MM.1S (cell line): ENCODE data around the gene PDIA4.
A peak's percentile ranks its signal among the peaks of the same experiment; 100 is the strongest.

Experiments
- DNase-seq: peaks from one replicate; pipeline ENCODE4 v3.0.0-alpha.2; 2015
- H2AFZ ChIP-seq: fragments of 300-600 bp; sonication (generic); 2 replicates; pipeline ENCODE4 v1.6.0; 2016; ENCODE audit warnings: antibody characterized with exemption, low read length
- H3F3A ChIP-seq: fragments of 300-600 bp; sonication (generic); 2 replicates; pipeline ENCODE4 v1.6.1; 2016; ENCODE audit warnings: mild to moderate bottlenecking, antibody characterized with exemption, low read length, moderate library complexity, mixed read lengths; ENCODE audit not compliant: insufficient read depth
- H3K27ac ChIP-seq: fragments of 300-600 bp; sonication (generic); 2 replicates; pipeline ENCODE4 v1.5.1; 2016; ENCODE audit warnings: mild to moderate bottlenecking, low read length
- H3K27me3 ChIP-seq: fragments of 300-600 bp; sonication (generic); replicated peaks from 2 replicates; pipeline ENCODE4 v1.6.0; 2016; ENCODE audit warnings: low read length; ENCODE audit not compliant: insufficient read depth
- H3K36me3 ChIP-seq: fragments of 300-600 bp; sonication (generic); replicated peaks from 2 replicates; pipeline ENCODE4 v1.6.1; 2016; ENCODE audit warnings: mild to moderate bottlenecking, low read length, mixed read lengths; ENCODE audit not compliant: insufficient read depth
- H3K4me1 ChIP-seq: fragments of 300-600 bp; sonication (generic); 2 replicates; pipeline ENCODE4 v1.6.1; 2016; ENCODE audit warnings: low read length, mixed read lengths
- H3K4me2 ChIP-seq: fragments of 300-600 bp; sonication (generic); 2 replicates; pipeline ENCODE4 v1.6.0; 2016; ENCODE audit warnings: low read depth, low read length
- H3K4me3 ChIP-seq: fragments of 300-600 bp; sonication (generic); 2 replicates; pipeline ENCODE4 v1.5.1; 2016; ENCODE audit warnings: low read length, mixed read lengths
- H3K79me2 ChIP-seq: fragments of 300-600 bp; sonication (generic); 2 replicates; pipeline ENCODE4 v1.6.1; 2016; ENCODE audit warnings: mixed run types, low read length, mixed read lengths
- H3K9ac ChIP-seq: fragments of 300-600 bp; sonication (generic); 2 replicates; pipeline ENCODE4 v1.6.1; 2016; ENCODE audit warnings: low read length, mixed read lengths
- H3K9me2 ChIP-seq: fragments of 300-600 bp; sonication (generic); replicated peaks from 2 replicates; pipeline ENCODE4 v1.6.1; 2016; ENCODE audit warnings: mild to moderate bottlenecking, low read length, mixed read lengths; ENCODE audit not compliant: insufficient read depth
- H3K9me3 ChIP-seq: fragments of 300-600 bp; sonication (generic); replicated peaks from 2 replicates; pipeline ENCODE4 v1.6.1; 2016; ENCODE audit warnings: mild to moderate bottlenecking, low read length, mixed read lengths; ENCODE audit not compliant: insufficient read depth
- H4K20me1 ChIP-seq: fragments of 300-600 bp; sonication (generic); 2 replicates; pipeline ENCODE4 v1.6.1; 2016; ENCODE audit warnings: mild to moderate bottlenecking, low read length, moderate library complexity, mixed read lengths; ENCODE audit not compliant: insufficient read depth
- CTCF ChIP-seq: fragments of 300-600 bp; sonication (generic); IDR thresholded peaks from 2 replicates; pipeline ENCODE4 v1.5.1; 2016; ENCODE audit warnings: antibody characterized with exemption, low read length, mixed read lengths
- EZH2 ChIP-seq: fragments of 300-600 bp; sonication (generic); optimal IDR thresholded peaks from 2 replicates; pipeline ENCODE3; 2017; ENCODE audit warnings: low read depth, mild to moderate bottlenecking, antibody characterized with exemption, low read length, mixed read lengths
- EZH2phosphoT487 ChIP-seq: fragments of 300-600 bp; sonication (generic); IDR thresholded peaks from 2 replicates; pipeline ENCODE4 v1.6.1; 2018; ENCODE audit warnings: antibody characterized with exemption, low read length

Gene PDIA4

GRCh38 chr7:149028346-149029109 lies at the start of gene PDIA4:
TSS of gene PDIA4 (minus strand) at chr7:149028505. CDS start at chr7:149028408, 97 bp downstream.
- H3K4me2 ChIP-seq = peak within 1 kb of the TSS; percentile 71
- H3F3A ChIP-seq = peaks cover 23% of the 10 kb centered on the region
- H3K9ac ChIP-seq = peak within 1 kb of the TSS; percentile 92
- peak within 1 kb of the TSS; percentile 80 for H3K27ac ChIP-seq
- DNase-seq = peak; percentile 100
- H3K4me3 ChIP-seq = peak within 1 kb of the TSS; percentile 82
- peaks cover 9% of the 10 kb centered on the region; the same call in 1 of the 2 replicates for H3K4me1 ChIP-seq
- H3K9me3 ChIP-seq = no peaks in the 10 kb centered on the region
- no peaks in the 10 kb centered on the region for H3K27me3 ChIP-seq
- peaks cover 45% of the 10 kb centered on the region for H3K79me2 ChIP-seq
- no peaks in the 10 kb centered on the region for H3K9me2 ChIP-seq
- H2AFZ ChIP-seq = peak within 1 kb of the TSS; percentile 77
- TF ChIP-seq CTCF (peak; percentile 17), EZH2phosphoT487 (no peak), EZH2 (no peak)
- H4K20me1 ChIP-seq = no peaks in the 10 kb centered on the region
- H3K36me3 ChIP-seq = no peaks in the 10 kb centered on the region

GRCh38 chr7:149077594-149077993 lies 49.3 kb upstream of the PDIA4 start:
- H3K4me1 ChIP-seq = no peaks in the 10 kb centered on the region
- H3F3A ChIP-seq = no peaks in the 10 kb centered on the region
- no peaks in the 10 kb centered on the region for H3K27me3 ChIP-seq
- no peak overlapping the region for H2AFZ ChIP-seq
- no peaks in the 10 kb centered on the region for H3K9me2 ChIP-seq
- H3K4me2 ChIP-seq = no peak overlapping the region
- H3K27ac ChIP-seq = no peak overlapping the region
- H3K4me3 ChIP-seq = no peak overlapping the region
- no peak for TF ChIP-seq EZH2
- TF ChIP-seq CTCF = no peak
- TF ChIP-seq EZH2phosphoT487 = no peak
- H3K9me3 ChIP-seq = no peaks in the 10 kb centered on the region
- no peak overlapping the region for H3K9ac ChIP-seq
- H3K79me2 ChIP-seq = no peaks in the 10 kb centered on the region
- H4K20me1 ChIP-seq = no peaks in the 10 kb centered on the region
- no peaks in the 10 kb centered on the region for H3K36me3 ChIP-seq
- DNase-seq = no peak

- H3K79me2 ChIP-seq = no peaks in the 10 kb centered on the region
- H3K4me2 ChIP-seq = no peak overlapping the region
- no peak overlapping the region for H3K27ac ChIP-seq
- TF ChIP-seq EZH2 (no peak), CTCF (no peak), EZH2phosphoT487 (no peak)
- no peak for DNase-seq
- H3K9me3 ChIP-seq = no peaks in the 10 kb centered on the region
- H3K9me2 ChIP-seq = no peaks in the 10 kb centered on the region
- H3K27me3 ChIP-seq = no peaks in the 10 kb centered on the region
- no peaks in the 10 kb centered on the region for H3K4me1 ChIP-seq
- H3F3A ChIP-seq = no peaks in the 10 kb centered on the region
- no peaks in the 10 kb centered on the region for H3K36me3 ChIP-seq
- no peak overlapping the region for H2AFZ ChIP-seq
- no peaks in the 10 kb centered on the region for H4K20me1 ChIP-seq
- H3K4me3 ChIP-seq = no peak overlapping the region
- H3K9ac ChIP-seq = no peak overlapping the region
Observed at GRCh38 chr7:149075286-149075685, 47.0 kb upstream of the PDIA4 start.
